Measurements from ENCODE around the gene RIC3. TPM values are rescaled to one million over a fixed set of nuclear protein-coding genes. Genes with fewer than 3 reads are reported as not detected.

RIC3 gene
- polyA plus RNA-seq, 4 donors: 0.45 to 3.7 (median 1.8) TPM

GRCh38 chr11:8058216-8058615, 110.6 kb downstream of the RIC3 start:
- no peak for FAIRE-seq
- 91 to 96% (median 96%) methylated on average over 9 of the region's 9 CpGs for WGBS, 3 donors
- DNase-seq: no peak

GRCh38 chr11:8056810-8057463, 111.9 kb downstream of the RIC3 start:
- Histone ChIP-seq H3K36me3 (ENCODE audit: control insufficient read depth in 3 of 3, insufficient read depth in 2 of 3, low read depth in 1 of 3, low read length in 3 of 3) (no peaks in the 10 kb centered on the region), H3K27ac (ENCODE audit: low read depth in 1 of 3, low read length in 2 of 3) (no peak overlapping the region), H3K9me3 (ENCODE audit: control insufficient read depth in 2 of 2, insufficient read depth in 1 of 2, low read depth in 1 of 2, low read length in 1 of 2) (no peaks in the 10 kb centered on the region), H3K4me3 (ENCODE audit: low read depth in 1 of 3, low read length in 3 of 3) (no peak overlapping the region), H3K4me1 (ENCODE audit: control insufficient read depth in 3 of 3, insufficient read depth in 2 of 3, low read depth in 1 of 3, low read length in 2 of 3) (peaks cover 0 to 10% (median 0%) of the 10 kb centered on the region in 3 donors), H3K27me3 (ENCODE audit: control insufficient read depth in 3 of 3, insufficient read depth in 3 of 3, low read length in 3 of 3) (no peaks in the 10 kb centered on the region)
- FAIRE-seq: no peak
- WGBS, 3 donors: 41 to 53% (median 48%) methylated on average over 12 of the region's 12 CpGs
- peak; percentile 19 to 30 for DNase-seq

More at GRCh38 chr11:8058216-8058615, 110.6 kb downstream of the RIC3 start:
- Histone ChIP-seq H3K9me3 (ENCODE audit: control insufficient read depth in 2 of 2, insufficient read depth in 1 of 2, low read depth in 1 of 2, low read length in 1 of 2) (no peaks in the 10 kb centered on the region), H3K4me3 (ENCODE audit: low read depth in 1 of 3, low read length in 3 of 3) (no peak overlapping the region), H3K4me1 (ENCODE audit: control insufficient read depth in 3 of 3, insufficient read depth in 2 of 3, low read depth in 1 of 3, low read length in 2 of 3) (peaks cover 0 to 10% (median 0%) of the 10 kb centered on the region in 3 donors), H3K36me3 (ENCODE audit: control insufficient read depth in 3 of 3, insufficient read depth in 2 of 3, low read depth in 1 of 3, low read length in 3 of 3) (no peaks in the 10 kb centered on the region), H3K27ac (ENCODE audit: low read depth in 1 of 3, low read length in 2 of 3) (no peak overlapping the region), H3K27me3 (ENCODE audit: control insufficient read depth in 3 of 3, insufficient read depth in 3 of 3, low read length in 3 of 3) (no peaks in the 10 kb centered on the region)

Other genes with a start within 250 kb of the RIC3 start
- gene OR10A6, start 237.8 kb downstream of the RIC3 start, polyA plus RNA-seq: under 1 TPM in 1 of 4 donors, not detected in 3; 0.04 TPM
- under 1 TPM in 1 of 4 donors, not detected in 3; 0.01 TPM for gene OR10A3, start 227.3 kb downstream of the RIC3 start, polyA plus RNA-seq
- not detected for gene NLRP10, start 203.6 kb downstream of the RIC3 start, polyA plus RNA-seq
- gene EIF3F, start 181.7 kb downstream of the RIC3 start, polyA plus RNA-seq: 100 to 1,000 TPM; 371 to 530 (median 444) TPM
- gene TUB, start 87.8 kb downstream of the RIC3 start, polyA plus RNA-seq: 1 to 10 TPM in 2 of 4 donors, under 1 TPM in 1, not detected in 1; 0.54 to 8.8 (median 3.5) TPM
- under 1 TPM in 1 of 4 donors, not detected in 3; 0.04 TPM for gene LMO1, start 94.9 kb upstream of the RIC3 start, polyA plus RNA-seq